MM.1S (cell line): ENCODE data around the gene SMIM43.

ENCODE experiments used
- EZH2 ChIP-seq: fragments of 300-600 bp; sonication (generic); optimal IDR thresholded peaks from 2 replicates; pipeline ENCODE3; 2017; ENCODE audit warnings: low read depth, mild to moderate bottlenecking, antibody characterized with exemption, low read length, mixed read lengths
- EZH2phosphoT487 ChIP-seq: fragments of 300-600 bp; sonication (generic); IDR thresholded peaks from 2 replicates; pipeline ENCODE4 v1.6.1; 2018; ENCODE audit warnings: antibody characterized with exemption, low read length
- TF ChIP-seq, protein P1 (sequence below): fragments of 300-600 bp; sonication (generic); IDR thresholded peaks from 2 replicates; pipeline ENCODE4 v1.5.1; 2016; ENCODE audit warnings: antibody characterized with exemption, low read length, mixed read lengths

DNA sequence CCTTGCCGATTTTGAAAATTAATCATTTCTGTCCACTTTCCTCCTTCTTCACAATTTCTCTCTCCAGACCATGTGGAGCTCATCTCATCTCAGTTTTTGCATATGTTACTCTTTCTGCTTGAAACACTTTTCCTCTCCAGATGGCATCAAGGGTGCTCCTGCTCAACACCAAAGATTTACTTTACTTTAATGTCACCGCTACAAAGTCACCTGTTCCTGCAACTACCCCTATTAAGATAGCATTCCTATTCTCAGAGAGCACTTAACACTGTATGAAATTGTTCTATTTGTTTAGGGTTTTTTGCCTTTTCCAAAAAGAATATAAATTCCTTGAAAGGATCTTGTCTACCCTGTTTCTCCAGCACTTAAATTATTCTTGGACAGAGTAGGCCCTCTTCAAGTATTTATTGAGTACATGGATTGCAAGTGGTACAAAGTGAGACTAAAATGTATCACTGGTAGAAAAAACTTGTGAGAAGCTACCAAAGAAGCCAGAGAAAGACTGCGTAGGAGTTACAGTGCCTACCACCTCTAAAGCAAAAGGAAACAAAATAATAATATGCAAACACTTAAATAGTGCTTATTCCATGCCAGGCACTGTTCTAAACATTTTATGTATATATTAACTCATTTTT, 35.0 kb upstream of the SMIM43 start:
- TF ChIP-seq EZH2 (no peak), EZH2phosphoT487 (no peak)
- TF ChIP-seq, protein P1, sequence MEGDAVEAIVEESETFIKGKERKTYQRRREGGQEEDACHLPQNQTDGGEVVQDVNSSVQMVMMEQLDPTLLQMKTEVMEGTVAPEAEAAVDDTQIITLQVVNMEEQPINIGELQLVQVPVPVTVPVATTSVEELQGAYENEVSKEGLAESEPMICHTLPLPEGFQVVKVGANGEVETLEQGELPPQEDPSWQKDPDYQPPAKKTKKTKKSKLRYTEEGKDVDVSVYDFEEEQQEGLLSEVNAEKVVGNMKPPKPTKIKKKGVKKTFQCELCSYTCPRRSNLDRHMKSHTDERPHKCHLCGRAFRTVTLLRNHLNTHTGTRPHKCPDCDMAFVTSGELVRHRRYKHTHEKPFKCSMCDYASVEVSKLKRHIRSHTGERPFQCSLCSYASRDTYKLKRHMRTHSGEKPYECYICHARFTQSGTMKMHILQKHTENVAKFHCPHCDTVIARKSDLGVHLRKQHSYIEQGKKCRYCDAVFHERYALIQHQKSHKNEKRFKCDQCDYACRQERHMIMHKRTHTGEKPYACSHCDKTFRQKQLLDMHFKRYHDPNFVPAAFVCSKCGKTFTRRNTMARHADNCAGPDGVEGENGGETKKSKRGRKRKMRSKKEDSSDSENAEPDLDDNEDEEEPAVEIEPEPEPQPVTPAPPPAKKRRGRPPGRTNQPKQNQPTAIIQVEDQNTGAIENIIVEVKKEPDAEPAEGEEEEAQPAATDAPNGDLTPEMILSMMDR: no peak
